A549 (cell line): Measurements from ENCODE around the gene GNL1. TPM values are rescaled to one million over a fixed set of nuclear protein-coding genes. Genes with fewer than 3 reads are reported as not detected.
"Not testable (repeated sequence)": the region's sequence is repeated elsewhere in the genome, so short reads cannot be mapped to it uniquely, and the experiment has no call there.

Experiments used
- ATAC-seq, 2 experiments: fragments of 200-7000 bp in 1 of 2; fragments of >200 bp in 1 of 2; cut with Nextera tagmentation in 1 of 2; cut with Tn5 transposase in 1 of 2; 3 replicates each; pipeline versions ENCODE4 v1.8.0 to v1.9.1; 2018 to 2020; ENCODE audit warnings: mild to moderate bottlenecking in 1 of 2, moderate library complexity in 1 of 2
- CTCF ChIA-PET: fragments of 300-600 bp; sonication (Branson Sonifier 250); formaldehyde crosslinking; extraction: SDS; loops from one replicate; lab custom pipeline; 2021; ENCODE audit warnings: antibody characterized with exemption, inconsistent platforms; lab: Yijun Ruan, JAX
- POLR2A ChIA-PET: fragments of 350-600 bp; formaldehyde crosslinking; extraction: SDS; loops from one replicate; lab custom pipeline; 2021; ENCODE audit warnings: antibody characterized with exemption, inconsistent platforms; lab: Yijun Ruan, JAX
- DNase-seq, 2 experiments: peaks; one replicate each; pipeline versions ENCODE4 v3.0.0 to v3.0.0-alpha.2; 2011 to 2016; ENCODE audit warnings: low read depth in 1 of 2, low spot score in 1 of 2
- FAIRE-seq: peaks from 2 replicates; lab custom pipeline; 2011; peaks lifted over from hg19 to GRCh38; lab: Jason Lieb, UNC
- H3K27ac ChIP-seq, 2 experiments: fragments of >200 bp; sonication (Bioruptor Twin); formaldehyde crosslinking; 3 replicates each; pipeline ENCODE4 v1.5.1; 2016 to 2017
- H3K4me1 ChIP-seq: fragments of >200 bp; sonication (Bioruptor Twin); formaldehyde crosslinking; 3 replicates; pipeline ENCODE4 v1.6.1; 2016
- H3K4me2 ChIP-seq: fragments of >200 bp; sonication (Bioruptor Twin); formaldehyde crosslinking; 3 replicates; pipeline ENCODE4 v1.6.1; 2016
- H3K4me3 ChIP-seq: fragments of >200 bp; sonication (Bioruptor Twin); formaldehyde crosslinking; 3 replicates; pipeline ENCODE4 v1.5.1; 2016
- H3K9me3 ChIP-seq: fragments of >200 bp; sonication (Bioruptor Twin); formaldehyde crosslinking; 3 replicates; pipeline ENCODE4 v1.6.1; 2016
- CHD2 ChIP-seq: fragments of 150-350 bp; IDR thresholded peaks from 2 replicates; pipeline ENCODE4 v1.6.1; 2014; ENCODE audit warnings: low read length; ENCODE audit not compliant: partially characterized antibody
- E2F6 ChIP-seq: IDR thresholded peaks from 2 replicates; pipeline ENCODE4 v1.6.1; 2012; ENCODE audit warnings: low read depth, borderline replicate concordance
- EP300 ChIP-seq, 2 experiments: fragments of >200 bp; sonication (Bioruptor Twin); formaldehyde crosslinking; IDR thresholded peaks; 2 replicates in 1 of 2; 3 replicates in 1 of 2; pipeline ENCODE4 v1.6.1; 2016 to 2017
- FOSB ChIP-seq: fragments of 250-450 bp; sonication (Bioruptor Pico); IDR thresholded peaks from 2 replicates; pipeline ENCODE4 v1.5.0; 2020; ENCODE audit warnings: mild to moderate bottlenecking, moderate library complexity
- FOSL2 ChIP-seq, 2 experiments: fragments of 450-650 bp in 1 of 2; fragments of >200 bp in 1 of 2; sonication (Bioruptor Twin) in 1 of 2; formaldehyde crosslinking; IDR thresholded peaks; 2 replicates each; pipeline versions ENCODE4 v1.5.0 to v1.6.1; 2016 to 2020; ENCODE audit warnings: mild to moderate bottlenecking in 1 of 2, moderate library complexity in 1 of 2
- HDAC2 ChIP-seq: fragments of 200-600 bp; sonication (generic); IDR thresholded peaks from 2 replicates; pipeline ENCODE4 v1.6.1; 2016
- HOXA7 ChIP-seq: fragments of 250-450 bp; sonication (Bioruptor Pico); IDR thresholded peaks from 2 replicates; pipeline ENCODE4 v1.5.0; 2020; ENCODE audit warnings: mild to moderate bottlenecking, moderate library complexity
- JUN ChIP-seq, 2 experiments: fragments of >200 bp; sonication (Bioruptor Twin); formaldehyde crosslinking; IDR thresholded peaks; 2 replicates in 1 of 2; 3 replicates in 1 of 2; pipeline ENCODE4 v1.6.1; 2016 to 2017
- KDM5A ChIP-seq: fragments of 200-600 bp; sonication (generic); IDR thresholded peaks from 2 replicates; pipeline ENCODE4 v1.6.1; 2016; ENCODE audit warnings: antibody characterized with exemption, mild to moderate bottlenecking
- NFE2L2 ChIP-seq: fragments of 150-350 bp; conservative IDR thresholded peaks from 2 replicates; pipeline ENCODE4 v1.6.1; 2014; ENCODE audit warnings: low read length
- PBX3 ChIP-seq: IDR thresholded peaks from 2 replicates; pipeline ENCODE4 v1.6.1; 2012
- PHF8 ChIP-seq: fragments of 200-600 bp; sonication (generic); IDR thresholded peaks from 2 replicates; pipeline ENCODE4 v1.6.1; 2016; ENCODE audit warnings: low read depth, mild to moderate bottlenecking, antibody characterized with exemption, moderate library complexity, borderline replicate concordance
- POLR2AphosphoS2 ChIP-seq: conservative IDR thresholded peaks from 2 replicates; pipeline ENCODE4 v1.6.1; 2012; ENCODE audit warnings: low read length, improper control_type of control experiment, inconsistent platforms
- RAD21 ChIP-seq, 2 experiments: fragments of >200 bp in 1 of 2; sonication (Bioruptor Twin) in 1 of 2; formaldehyde crosslinking in 1 of 2; IDR thresholded peaks in 1 of 2; conservative IDR thresholded peaks in 1 of 2; 2 replicates in 1 of 2; 3 replicates in 1 of 2; pipeline ENCODE4 v1.6.1; 2012 to 2018; ENCODE audit warnings: inconsistent platforms in 1 of 2
- SMC3 ChIP-seq: fragments of >200 bp; sonication (Bioruptor Twin); formaldehyde crosslinking; IDR thresholded peaks from 3 replicates; pipeline ENCODE4 v1.6.1; 2018; ENCODE audit warnings: inconsistent platforms
- TFCP2L1 ChIP-seq: fragments of 250-450 bp; sonication (Bioruptor Pico); IDR thresholded peaks from 2 replicates; pipeline ENCODE4 v1.5.0; 2021; ENCODE audit warnings: mild to moderate bottlenecking
- ZC3H11A ChIP-seq: fragments of 450-650 bp; IDR thresholded peaks from 2 replicates; pipeline ENCODE4 v1.6.1; 2014; ENCODE audit warnings: antibody characterized with exemption, mild to moderate bottlenecking
- ZSCAN20 ChIP-seq: fragments of 250-450 bp; sonication (Bioruptor Pico); IDR thresholded peaks from 2 replicates; pipeline ENCODE4 v1.8.0; 2022; ENCODE audit warnings: mild to moderate bottlenecking, moderate library complexity
- WGBS: methylation state at CpG from one replicate; pipeline ENCODE4 v1.1.6; 2017; ENCODE audit errors: missing lambda C conversion rate; 5-methylcytosine and 5-hydroxymethylcytosine counted together
- polyA plus RNA-seq, 4 experiments: library from polyadenylated mRNA; depleted of rRNA in 3 of 4; stranded (reverse); fragments of >200 nt; fragmentation: RNase III in 1 of 4; extraction: RNeasy Plus Mini Kit Qiagen cat#74134 plus additional on column Dnase treatment in 1 of 4; gene quantifications; 2 replicates in 3 of 4; 3 replicates in 1 of 4; pipeline ENCODE4 v1.2.3, GENCODE V29; 2011 to 2017
- TF ChIP-seq, protein P1 (sequence below): fragments of >200 bp; sonication (Bioruptor Twin); formaldehyde crosslinking; IDR thresholded peaks from 3 replicates; pipeline ENCODE4 v1.5.1; 2016
- TF ChIP-seq, protein P2 (sequence below): fragments of 450-650 bp; IDR thresholded peaks from 2 replicates; pipeline ENCODE4 v1.6.1; 2014; ENCODE audit warnings: antibody characterized with exemption

Gene GNL1
- polyA plus RNA-seq, 2 of the 4 experiments (the other 2 are of a cell fraction): 18.5 to 27.2 TPM

- CTCF ChIA-PET: interaction anchor here (0.9 to 3.8 kb wide), 5 partner anchors 10 to 117 kb away, joined by 3 to 24 read pairs (median 3); no protein-coding TSS in a partner anchor
- POLR2A ChIA-PET: interaction anchor here (1.3 to 2.1 kb wide), 3 partner anchors 9 to 15 kb away, joined by 3 to 10 read pairs (median 9); no protein-coding TSS in a partner anchor
- Histone ChIP-seq H3K9me3 (no peaks in the 10 kb centered on the region), H3K27ac (no peak overlapping the region), H3K4me3 (no peak overlapping the region), H3K4me2 (no peak overlapping the region), H3K4me1 (no peaks in the 10 kb centered on the region)
- TF ChIP-seq EP300 (IDR thresholded peaks at IDR 0.05): no peak
- TF ChIP-seq KDM5A: no peak
- TF ChIP-seq PBX3: no peak
- no peak for TF ChIP-seq HDAC2
- no peak for TF ChIP-seq POLR2AphosphoS2
- no peak for TF ChIP-seq NFE2L2
- TF ChIP-seq FOSL2 (IDR thresholded peaks at IDR 0.05): no peak
- TF ChIP-seq FOSL2 (CRISPR knock-in tag; IDR thresholded peaks at IDR 0.05): no peak
- TF ChIP-seq FOSB (CRISPR knock-in tag): no peak
- FAIRE-seq: no peak
- ATAC-seq: no peak
- WGBS: 93% methylated on average over 13 of the region's 13 CpGs
- no peak for DNase-seq
These were observed 43.5 kb upstream of the GNL1 start for GRCh38 chr6:30599625-30600324.

GRCh38 chr6:30598912-30599624, 42.8 kb upstream of the GNL1 start:
- Histone ChIP-seq H3K4me1 (no peaks in the 10 kb centered on the region), H3K9me3 (no peaks in the 10 kb centered on the region)
- CTCF ChIA-PET: interaction anchor here (0.8 to 3.8 kb wide), 7 partner anchors 12 to 117 kb away, joined by 3 to 24 read pairs (median 4); no protein-coding TSS in a partner anchor
- no peak for TF ChIP-seq NFE2L2
- no peak for TF ChIP-seq TFCP2L1 (CRISPR knock-in tag)
- no peak for TF ChIP-seq ZC3H11A
- no peak for TF ChIP-seq PHF8
- TF ChIP-seq E2F6: no peak
- TF ChIP-seq FOSB (CRISPR knock-in tag): no peak
- no peak for TF ChIP-seq EP300 (IDR thresholded peaks at IDR 0.05)
- TF ChIP-seq ZSCAN20: no peak
- no peak; a peak in 1 of 5 replicates for TF ChIP-seq JUN (IDR thresholded peaks at IDR 0.05)
- TF ChIP-seq CHD2: no peak
- TF ChIP-seq, all 56 proteins: peak for 0
- WGBS: 88% methylated on average over 12 of the region's 12 CpGs
- no peak overlapping the region for H3K4me3 ChIP-seq
- POLR2A ChIA-PET: interaction anchor here (0.9 to 2.1 kb wide), 2 partner anchors 16 kb away, joined by 3 to 10 read pairs; no protein-coding TSS in a partner anchor
- H3K27ac ChIP-seq: peak overlapping the region in 1 of 2 experiments; percentile 4; a peak in 1 of 6 replicates
- ATAC-seq (no peak), DNase-seq (no peak), FAIRE-seq (no peak)
- H3K4me2 ChIP-seq: no peak overlapping the region

DNA sequence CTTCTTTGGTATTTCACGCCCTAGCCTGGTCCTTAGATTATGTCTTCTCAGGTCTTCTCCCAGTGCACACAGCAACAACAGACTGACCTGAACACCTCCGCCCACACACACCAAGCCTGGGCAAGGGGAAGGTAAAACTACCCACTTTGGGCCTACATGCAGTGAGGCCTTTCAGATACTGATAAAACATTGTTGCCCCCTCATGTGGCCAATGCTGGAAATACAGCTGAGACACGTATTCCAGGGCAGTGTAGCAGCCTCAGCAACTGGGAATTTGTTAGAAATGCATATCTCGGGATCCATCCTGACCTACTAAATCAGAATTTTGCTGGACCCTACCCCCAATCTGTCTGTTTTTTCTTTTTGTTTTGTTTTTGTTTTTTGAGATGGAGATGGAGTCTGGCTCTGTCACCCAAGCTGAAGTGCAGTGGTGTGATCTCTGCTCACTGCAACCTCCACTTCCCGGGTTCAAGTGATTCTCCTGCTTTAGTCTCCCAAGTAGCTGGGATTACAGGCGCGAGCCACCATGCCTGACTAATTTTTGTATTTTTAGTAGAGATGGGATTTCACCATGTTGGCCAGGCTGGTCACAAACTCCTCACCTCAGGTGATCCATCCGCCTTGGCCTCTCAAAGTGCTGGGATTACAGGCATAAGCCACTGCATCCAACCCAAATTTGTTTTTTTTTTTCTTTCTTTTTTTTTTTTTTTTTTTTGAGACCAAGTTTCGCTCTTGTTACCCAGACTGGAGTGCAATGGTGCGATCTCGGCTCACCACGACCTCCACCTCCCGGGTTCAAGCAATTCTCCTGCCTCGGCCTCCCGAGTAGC, 41.2 kb upstream of the GNL1 start:
- H3K4me1 ChIP-seq, H3K27ac ChIP-seq, H3K9me3 ChIP-seq, H3K4me2 ChIP-seq, H3K4me3 ChIP-seq, FAIRE-seq: not testable (repeated sequence)
- WGBS: 77% methylated on average over 14 of the region's 15 CpGs
- POLR2A ChIA-PET: interaction anchor here (0.8 to 1.7 kb wide), 2 partner anchors 15 to 17 kb away, joined by 3 to 10 read pairs; no protein-coding TSS in a partner anchor
- TF ChIP-seq HOXA7 (CRISPR knock-in tag) (peak; percentile 57; the same call in 1 of the 2 replicates), RAD21 (conservative IDR thresholded peaks at IDR 0.05 in 1 of 2, IDR thresholded peaks at IDR 0.05 in 1 of 2) (peak in 1 of 2 experiments; percentile 42; a peak in 3 of 5 replicates), SMC3 (peak; percentile 57), POLR2AphosphoS2 (peak; percentile 70; the same call in 1 of the 2 replicates)
- TF ChIP-seq, protein P1, sequence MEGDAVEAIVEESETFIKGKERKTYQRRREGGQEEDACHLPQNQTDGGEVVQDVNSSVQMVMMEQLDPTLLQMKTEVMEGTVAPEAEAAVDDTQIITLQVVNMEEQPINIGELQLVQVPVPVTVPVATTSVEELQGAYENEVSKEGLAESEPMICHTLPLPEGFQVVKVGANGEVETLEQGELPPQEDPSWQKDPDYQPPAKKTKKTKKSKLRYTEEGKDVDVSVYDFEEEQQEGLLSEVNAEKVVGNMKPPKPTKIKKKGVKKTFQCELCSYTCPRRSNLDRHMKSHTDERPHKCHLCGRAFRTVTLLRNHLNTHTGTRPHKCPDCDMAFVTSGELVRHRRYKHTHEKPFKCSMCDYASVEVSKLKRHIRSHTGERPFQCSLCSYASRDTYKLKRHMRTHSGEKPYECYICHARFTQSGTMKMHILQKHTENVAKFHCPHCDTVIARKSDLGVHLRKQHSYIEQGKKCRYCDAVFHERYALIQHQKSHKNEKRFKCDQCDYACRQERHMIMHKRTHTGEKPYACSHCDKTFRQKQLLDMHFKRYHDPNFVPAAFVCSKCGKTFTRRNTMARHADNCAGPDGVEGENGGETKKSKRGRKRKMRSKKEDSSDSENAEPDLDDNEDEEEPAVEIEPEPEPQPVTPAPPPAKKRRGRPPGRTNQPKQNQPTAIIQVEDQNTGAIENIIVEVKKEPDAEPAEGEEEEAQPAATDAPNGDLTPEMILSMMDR: peak; percentile 51
- TF ChIP-seq, protein P2, sequence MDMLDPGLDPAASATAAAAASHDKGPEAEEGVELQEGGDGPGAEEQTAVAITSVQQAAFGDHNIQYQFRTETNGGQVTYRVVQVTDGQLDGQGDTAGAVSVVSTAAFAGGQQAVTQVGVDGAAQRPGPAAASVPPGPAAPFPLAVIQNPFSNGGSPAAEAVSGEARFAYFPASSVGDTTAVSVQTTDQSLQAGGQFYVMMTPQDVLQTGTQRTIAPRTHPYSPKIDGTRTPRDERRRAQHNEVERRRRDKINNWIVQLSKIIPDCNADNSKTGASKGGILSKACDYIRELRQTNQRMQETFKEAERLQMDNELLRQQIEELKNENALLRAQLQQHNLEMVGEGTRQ: 0 out of 2 replicates have a peak, but pooled peaks have one; percentile 8
- DNase-seq (peak; percentile 59 to 78), ATAC-seq (peak; percentile 86 to 88)
- CTCF ChIA-PET: interaction anchor here (0.7 to 3.8 kb wide), 17 partner anchors 9 to 144 kb away, joined by 3 to 24 read pairs (median 5); no protein-coding TSS in a partner anchor
